Measurements from ENCODE around the gene OPA1.

Gene OPA1

GRCh38 chr3:193590088-193590856 is 2.7 kb upstream of the OPA1 start:
- Histone ChIP-seq H3K27me3 (ENCODE audit: control insufficient read depth, low read length) (no peaks in the 10 kb centered on the region), H3K4me2 (ENCODE audit: low read length) (no peak overlapping the region), H3F3A (ENCODE audit: control insufficient read depth, insufficient read depth) (no peaks in the 10 kb centered on the region), H3K4me1 (ENCODE audit: control insufficient read depth, low read length) (peaks cover 21% of the 10 kb centered on the region), H3K4me3 (ENCODE audit: low read length) (no peak overlapping the region), H4K20me1 (ENCODE audit: control insufficient read depth, insufficient read depth, low read depth, low read length) (no peaks in the 10 kb centered on the region), H3K9me3 (ENCODE audit: control insufficient read depth, insufficient read depth, low read length) (no peaks in the 10 kb centered on the region), H3K79me2 (ENCODE audit: control insufficient read depth, low read length) (peaks cover 34% of the 10 kb centered on the region), H3K36me3 (ENCODE audit: control insufficient read depth, low read length) (no peaks in the 10 kb centered on the region; the same call in 1 of the 2 replicates), H3K27ac (ENCODE audit: low read depth, low read length) (no peak overlapping the region), H3K9me2 (replicated peaks; ENCODE audit: control insufficient read depth, low read length) (no peaks in the 10 kb centered on the region)
- TF ChIP-seq CTCF (IDR thresholded peaks at IDR 0.05; ENCODE audit: low read depth, low read length, poor library complexity, severe bottlenecking) (no peak), EZH2phosphoT487 (IDR thresholded peaks at IDR 0.05; ENCODE audit: borderline replicate concordance, low read length) (no peak)

- Histone ChIP-seq H3K4me3 (ENCODE audit: low read length) (peak overlapping the region; percentile 90), H4K20me1 (ENCODE audit: control insufficient read depth, insufficient read depth, low read depth, low read length) (peaks cover 4% of the 10 kb centered on the region; the same call in 1 of the 2 replicates), H3K9me3 (ENCODE audit: control insufficient read depth, insufficient read depth, low read length) (no peaks in the 10 kb centered on the region), H3K79me2 (ENCODE audit: control insufficient read depth, low read length) (peaks cover 67% of the 10 kb centered on the region), H3K9me2 (replicated peaks; ENCODE audit: control insufficient read depth, low read length) (no peaks in the 10 kb centered on the region), H3F3A (ENCODE audit: control insufficient read depth, insufficient read depth) (no peaks in the 10 kb centered on the region), H3K36me3 (ENCODE audit: control insufficient read depth, low read length) (peaks cover 20% of the 10 kb centered on the region), H3K4me1 (ENCODE audit: control insufficient read depth, low read length) (peaks cover 24% of the 10 kb centered on the region), H3K27ac (ENCODE audit: low read depth, low read length) (0 out of 2 replicates have a peak overlapping the region, but pooled peaks have one; percentile 12), H3K4me2 (ENCODE audit: low read length) (peak overlapping the region; percentile 84), H3K27me3 (ENCODE audit: control insufficient read depth, low read length) (no peaks in the 10 kb centered on the region)
- no peak for TF ChIP-seq CTCF (IDR thresholded peaks at IDR 0.05; ENCODE audit: low read depth, low read length, poor library complexity, severe bottlenecking)
- no peak for TF ChIP-seq EZH2phosphoT487 (IDR thresholded peaks at IDR 0.05; ENCODE audit: borderline replicate concordance, low read length)
These were observed 641 bp downstream of the OPA1 start for GRCh38 chr3:193593668-193594030.

DNA sequence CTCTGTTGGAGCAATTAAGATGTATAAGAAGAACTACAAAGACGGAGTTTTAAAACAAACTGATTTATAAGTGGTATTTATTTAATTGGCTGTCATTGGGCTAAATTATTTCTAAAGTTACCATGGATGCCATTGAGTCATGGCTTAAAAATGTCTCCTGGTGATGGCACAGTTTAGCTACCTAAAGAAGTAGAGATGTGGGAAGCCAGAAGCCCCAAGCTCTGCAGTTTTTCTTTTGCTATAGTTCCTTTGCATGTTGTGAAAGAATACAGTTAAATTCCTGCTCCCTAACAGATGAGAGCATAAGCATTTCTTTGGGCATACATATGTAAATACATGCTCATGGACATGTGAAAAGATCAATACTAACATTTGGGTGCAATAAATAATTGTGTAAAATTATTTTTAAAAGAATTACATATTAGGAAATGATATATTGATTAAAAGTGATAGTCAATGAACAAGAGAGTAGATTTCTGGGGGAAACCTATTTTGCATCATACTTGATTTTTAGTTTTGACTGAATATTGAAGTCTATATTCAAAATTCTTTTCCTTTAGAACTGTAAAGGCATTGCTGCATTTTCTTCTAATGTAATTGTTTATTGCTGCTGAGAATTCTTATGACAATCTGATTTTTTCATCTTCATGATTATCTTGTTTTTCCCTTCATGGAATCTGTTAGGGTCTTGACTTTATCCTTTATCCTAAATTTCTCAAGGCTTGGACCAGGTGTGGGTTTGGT is 2.1 kb downstream of the OPA1 start:
- Histone ChIP-seq H3K9me3 (ENCODE audit: control insufficient read depth, insufficient read depth, low read length) (no peaks in the 10 kb centered on the region), H3K4me1 (ENCODE audit: control insufficient read depth, low read length) (peaks cover 24% of the 10 kb centered on the region), H3K4me2 (ENCODE audit: low read length) (peak overlapping the region; percentile 84), H3K27ac (ENCODE audit: low read depth, low read length) (no peak overlapping the region), H3F3A (ENCODE audit: control insufficient read depth, insufficient read depth) (no peaks in the 10 kb centered on the region), H3K9me2 (replicated peaks; ENCODE audit: control insufficient read depth, low read length) (no peaks in the 10 kb centered on the region), H3K79me2 (ENCODE audit: control insufficient read depth, low read length) (peaks cover 82% of the 10 kb centered on the region), H4K20me1 (ENCODE audit: control insufficient read depth, insufficient read depth, low read depth, low read length) (peaks cover 4% of the 10 kb centered on the region; the same call in 1 of the 2 replicates), H3K27me3 (ENCODE audit: control insufficient read depth, low read length) (no peaks in the 10 kb centered on the region), H3K4me3 (ENCODE audit: low read length) (0 out of 2 replicates have a peak overlapping the region, but pooled peaks have one; percentile 8), H3K36me3 (ENCODE audit: control insufficient read depth, low read length) (peaks cover 27% of the 10 kb centered on the region)
- TF ChIP-seq CTCF (IDR thresholded peaks at IDR 0.05; ENCODE audit: low read depth, low read length, poor library complexity, severe bottlenecking), result no peak
- TF ChIP-seq EZH2phosphoT487 (IDR thresholded peaks at IDR 0.05; ENCODE audit: borderline replicate concordance, low read length), result no peak

Data from DOHH2 (cell line).